GM10248 (cell line): Measurements from ENCODE around the gene CAPN10.

Source experiments
- CTCF ChIA-PET: fragments of 300-600 bp; sonication (Branson Sonifier 250); formaldehyde crosslinking; extraction: SDS; loops from one replicate; lab custom pipeline; 2021; ENCODE audit warnings: antibody characterized with exemption; lab: Yijun Ruan, JAX
- POLR2A ChIA-PET: fragments of 350-650 bp; sonication (Branson Sonifier 250); formaldehyde crosslinking; extraction: SDS; loops from one replicate; lab custom pipeline; 2020; ENCODE audit warnings: antibody characterized with exemption; lab: Yijun Ruan, JAX
- DNase-seq: peaks from one replicate; pipeline ENCODE4 v3.0.0; 2012; ENCODE audit errors: extremely low spot score
- CTCF ChIP-seq: IDR thresholded peaks from 2 replicates; pipeline ENCODE4 v1.5.1; 2012; ENCODE audit warnings: mild to moderate bottlenecking, low read depth; ENCODE audit errors: extremely low read depth, missing control alignments, control extremely low read depth

The CAPN10 gene

DNA sequence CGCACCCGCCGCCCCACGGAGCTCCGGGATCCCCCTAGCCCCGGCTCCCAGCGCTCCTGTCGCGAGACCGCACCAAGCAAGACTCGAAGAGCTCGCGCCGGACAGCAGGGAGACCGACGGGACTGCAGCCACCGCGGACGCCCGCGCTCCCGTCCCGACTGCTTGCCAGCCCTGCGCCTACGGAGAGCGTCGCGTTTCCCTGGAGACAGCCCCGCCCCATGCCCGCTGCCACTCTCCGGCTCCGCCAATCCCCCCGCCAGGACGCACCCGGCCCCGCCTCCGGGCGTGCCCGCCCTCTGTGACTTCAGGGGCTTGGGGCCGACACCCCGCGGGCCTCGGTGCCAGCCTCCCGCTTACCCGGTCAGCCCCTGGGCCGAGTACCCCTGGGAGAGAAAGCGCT lies 28.7 kb upstream of the CAPN10 start, which contains the start of gene ANKMY1:
ANKMY1 (minus strand) TSS at position 181 of the 400 bp plus-strand sequence. CDS start 653 bp downstream, outside the sequence.
- ChIA-PET POLR2A (no interaction called here), CTCF (interaction anchor here (1.0 to 4.4 kb wide), 3 partner anchors 9 to 43 kb away, joined by 3 to 15 read pairs (median 14); no protein-coding TSS in a partner anchor)
- TF ChIP-seq CTCF = no peak
- peak; percentile 86 for DNase-seq

DNA sequence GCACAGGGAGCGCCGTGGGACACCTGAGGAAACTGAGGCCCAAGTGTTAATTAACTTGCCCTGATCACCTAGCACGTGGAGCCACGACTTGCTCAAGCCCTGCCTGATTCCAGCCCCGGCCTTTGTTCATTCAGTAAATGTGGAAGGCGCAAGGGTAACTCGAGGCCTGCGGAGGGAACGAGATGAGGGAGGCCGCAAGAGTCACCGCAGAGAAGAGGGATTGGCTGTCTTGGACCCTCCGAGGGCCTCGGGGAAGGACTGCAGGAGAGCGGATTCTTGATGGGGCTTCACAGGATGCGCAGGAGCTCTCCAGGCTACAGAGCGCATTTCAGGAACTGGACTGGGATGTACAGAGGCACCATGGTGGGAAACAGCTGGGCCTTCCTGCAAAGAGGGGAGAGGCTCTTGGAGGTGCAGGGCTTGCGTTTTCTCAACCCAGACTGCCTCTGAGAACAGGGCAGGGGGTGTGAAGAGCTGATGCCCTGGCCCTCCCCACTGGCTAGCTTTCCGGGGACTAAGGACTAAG lies 28.2 kb upstream of the CAPN10 start:
- ChIA-PET CTCF (interaction anchor here (1.0 to 4.4 kb wide), 3 partner anchors 8 to 44 kb away, joined by 3 to 15 read pairs (median 14); no protein-coding TSS in a partner anchor), POLR2A (no interaction called here)
- TF ChIP-seq CTCF = no peak
- DNase-seq = no peak

GRCh38 chr2:240559286-240559685 lies 27.2 kb upstream of the CAPN10 start:
- ChIA-PET POLR2A (no interaction called here), CTCF (interaction anchor here (4.4 kb wide), 1 partner anchor 45 kb away, joined by 14 read pairs; no protein-coding TSS in a partner anchor)
- no peak for TF ChIP-seq CTCF
- DNase-seq = no peak

GRCh38 chr2:240560084-240560479 lies 26.5 kb upstream of the CAPN10 start, which contains the start of gene DUSP28:
Gene DUSP28, plus strand, starts transcription at chr2:240560357. Its CDS starts 328 bp downstream, at chr2:240560685.
- POLR2A ChIA-PET = interaction anchor here (1.4 kb wide), 1 partner anchor 62 kb away, joined by 6 read pairs; no protein-coding TSS in a partner anchor
- CTCF ChIA-PET = interaction anchor here (4.4 to 7.7 kb wide), 2 partner anchors 25 to 46 kb away, joined by 14 to 167 read pairs; partner anchors contain the start of gene CAPN10
- DNase-seq = peak; percentile 90
- no peak for TF ChIP-seq CTCF

- TF ChIP-seq CTCF = no peak
- DNase-seq = peak; percentile 96
- ChIA-PET POLR2A (interaction anchor here (0.7 to 1.7 kb wide), 5 partner anchors 25 to 61 kb away, joined by 3 to 28 read pairs (median 4); partner anchors contain the start of gene CAPN10), CTCF (interaction anchor here (1.7 to 7.7 kb wide), 3 partner anchors 17 to 46 kb away, joined by 3 to 167 read pairs (median 86); partner anchors contain the start of gene CAPN10)
These were observed 25.8 kb upstream of the CAPN10 start for GRCh38 chr2:240560480-240561324.
